Activated T-helper 1 cell treated with Interleukin-2 at 50 U/mL for 16 hours (primary cell): ENCODE results near the gene ZNF107.
A peak's percentile ranks its signal among the peaks of the same experiment; 100 is the strongest.

Experiments used
- DNase-seq: peaks from one replicate; pipeline ENCODE4 v3.0.0-alpha.2; 2020; ENCODE audit warnings: low read depth

ZNF107 gene

DNA sequence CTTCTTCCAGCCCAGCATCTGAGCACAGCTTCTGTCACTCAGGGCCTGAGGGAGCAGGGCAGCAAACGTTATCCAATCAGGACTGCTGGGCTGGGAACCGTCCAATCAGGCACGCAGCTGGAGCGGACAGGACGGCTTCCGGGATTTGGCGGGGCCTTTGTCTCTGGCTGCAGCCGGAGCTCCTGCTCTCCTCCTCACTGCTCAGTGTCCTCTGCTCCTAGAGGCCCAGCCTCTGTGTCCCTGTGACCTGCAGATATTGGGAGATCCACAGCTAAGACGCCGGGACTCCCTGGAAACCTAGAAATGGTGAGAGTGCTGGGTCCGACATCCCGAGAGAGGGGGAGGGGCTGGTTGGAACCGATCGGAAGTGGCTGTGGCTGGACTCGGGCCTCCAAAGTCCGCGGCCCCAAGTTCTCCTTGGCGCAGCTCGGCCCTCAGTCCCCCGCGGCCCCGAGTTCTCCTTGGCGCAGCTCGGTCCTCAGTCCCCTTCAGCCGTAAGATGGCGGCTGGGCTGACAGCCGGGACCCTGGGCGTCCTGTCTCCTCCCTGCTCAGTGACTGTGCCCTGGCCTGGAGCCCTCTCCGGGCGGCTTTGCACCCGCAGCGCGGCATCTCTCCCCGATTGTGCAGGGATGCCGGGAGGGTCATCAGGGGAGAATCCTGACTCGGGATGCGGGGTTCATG lies at the start of gene ZNF107:
ZNF107 (plus strand) TSS at position 154 of the 683 bp plus-strand sequence; CDS start at position 304, 150 bp downstream.
- peak; percentile 76 for DNase-seq

DNA sequence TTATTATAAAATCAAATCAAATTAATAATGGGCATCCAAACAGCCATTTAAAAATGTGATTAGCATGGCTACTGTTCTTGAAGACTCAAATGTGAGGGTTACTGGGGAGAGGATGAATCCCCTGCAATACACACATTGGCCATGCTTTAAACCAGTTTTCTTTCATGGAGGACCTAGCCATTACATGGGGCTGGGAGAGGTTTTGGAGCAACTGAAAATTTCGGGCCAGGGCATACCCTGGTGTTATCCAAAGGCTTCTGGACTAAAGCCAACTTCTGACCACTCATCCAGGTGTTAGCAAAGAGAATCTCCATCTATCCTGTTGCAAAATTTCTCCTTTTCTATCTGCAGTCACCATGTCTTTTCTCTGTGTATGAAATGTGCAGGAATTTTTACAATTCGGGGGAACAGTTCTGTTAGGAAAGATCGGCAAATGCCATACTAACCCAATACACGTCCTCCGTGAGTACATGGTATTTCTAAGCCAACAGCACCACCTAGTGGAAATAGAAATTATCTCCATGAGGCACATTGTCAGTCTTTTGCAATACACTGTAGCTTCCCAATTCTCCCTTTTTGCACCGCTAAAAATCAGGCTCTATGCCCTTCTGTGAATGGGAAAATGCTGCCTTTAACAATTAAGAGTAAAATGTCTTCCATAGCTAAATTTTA lies 47.0 kb upstream of the ZNF107 start:
- DNase-seq, result no peak

DNA sequence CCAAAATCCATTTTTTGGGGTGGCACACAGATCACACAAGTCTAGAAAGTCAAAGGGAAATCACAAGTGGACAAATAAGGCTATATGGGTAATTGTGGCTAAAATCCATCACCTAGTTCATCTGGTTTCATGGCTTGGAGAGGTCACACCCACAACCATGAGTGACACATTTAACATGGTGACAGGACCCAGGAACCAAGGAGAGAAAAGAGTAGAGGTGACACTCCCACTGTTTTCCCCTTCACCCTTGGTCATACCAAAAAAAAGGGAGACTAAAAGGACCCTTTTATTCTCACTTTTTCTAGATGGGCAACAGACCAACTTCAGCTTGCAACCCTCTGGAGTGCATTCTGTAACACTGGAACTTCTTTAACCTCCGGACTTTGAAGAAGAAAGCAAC lies 46.2 kb upstream of the ZNF107 start:
- DNase-seq, result no peak

GRCh38 chr7:64621656-64622055 lies 44.3 kb upstream of the ZNF107 start:
- no peak for DNase-seq

GRCh38 chr7:64625114-64626082 lies 40.5 kb upstream of the ZNF107 start:
- no peak for DNase-seq

GRCh38 chr7:64626083-64626469 lies 39.9 kb upstream of the ZNF107 start:
- DNase-seq, result no peak

DNA sequence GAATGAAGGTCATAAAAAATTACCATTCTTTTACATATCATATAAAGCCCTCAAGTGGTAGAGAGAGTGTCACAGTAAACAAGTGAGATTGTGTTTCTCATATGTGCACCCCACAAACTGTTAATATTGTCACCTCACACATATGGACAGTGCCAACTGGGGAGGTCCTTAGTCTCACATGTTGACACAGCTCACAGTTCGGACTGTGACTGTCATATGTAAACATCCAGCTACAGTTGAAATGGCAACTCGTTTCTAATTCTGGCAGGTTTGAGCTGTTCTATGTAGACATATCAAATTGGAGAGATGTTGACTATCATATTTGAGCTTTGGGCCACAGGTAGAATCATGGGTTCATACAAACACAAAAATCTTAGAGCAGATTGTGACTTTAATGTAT lies 39.4 kb upstream of the ZNF107 start:
- no peak for DNase-seq

DNA sequence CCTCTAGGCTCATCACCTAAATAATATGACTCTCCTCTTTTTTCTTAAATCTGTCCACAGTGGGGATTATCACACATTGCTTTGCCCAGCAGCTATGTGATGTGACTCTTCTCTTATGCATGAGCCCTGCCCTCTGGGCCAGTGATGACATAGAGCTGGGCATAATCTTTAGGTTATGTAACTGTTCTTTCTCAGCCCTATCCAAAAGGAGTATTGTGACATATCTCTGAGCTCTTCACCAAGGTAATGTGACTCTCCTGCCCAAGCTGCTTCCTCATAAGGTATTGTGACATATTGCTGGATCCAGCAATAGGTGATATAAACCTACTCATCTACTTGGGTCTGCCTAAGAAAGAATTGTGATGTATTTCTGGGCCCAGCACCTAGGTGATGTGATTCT lies 37.7 kb upstream of the ZNF107 start:
- DNase-seq, result no peak

- no peak for DNase-seq
Measured at GRCh38 chr7:64628721-64629120, 37.2 kb upstream of the ZNF107 start.

DNA sequence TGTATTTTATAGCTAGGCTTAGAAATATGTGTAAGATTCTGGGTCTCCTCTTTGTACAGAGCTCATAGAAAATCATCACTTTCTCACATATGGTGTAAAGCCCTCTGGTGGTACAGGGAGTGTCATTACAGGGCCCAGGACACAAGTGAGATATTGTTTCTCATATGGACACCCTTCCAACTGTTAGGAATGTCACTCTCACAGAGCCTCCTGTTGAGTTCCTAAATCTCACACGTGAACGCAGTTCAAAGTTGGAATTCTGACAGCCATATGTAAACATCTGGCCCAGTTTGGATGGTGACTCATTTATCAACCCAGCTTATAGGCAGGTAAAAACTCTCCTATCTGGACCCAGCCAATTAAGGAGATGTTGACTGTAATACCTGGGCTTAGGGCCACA lies 35.4 kb upstream of the ZNF107 start:
- DNase-seq, result no peak

DNA sequence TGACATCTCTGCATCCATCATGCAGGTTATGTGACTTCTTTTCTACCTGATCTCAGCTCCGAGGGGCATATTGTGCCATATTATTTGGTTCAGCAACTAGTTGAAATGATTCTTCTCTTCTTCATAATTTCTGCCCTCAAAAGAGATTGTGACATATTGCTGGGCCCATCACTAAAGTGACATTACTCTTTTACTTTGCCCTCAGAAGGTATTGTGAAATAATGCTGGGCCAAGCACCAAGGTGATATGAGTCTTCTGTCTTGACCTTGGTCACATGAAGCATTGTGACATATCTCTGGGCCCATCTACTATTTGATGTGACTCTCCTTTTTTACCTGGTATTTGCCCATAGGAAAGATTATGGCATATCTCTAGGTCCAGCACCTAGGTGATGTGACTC lies 33.9 kb upstream of the ZNF107 start:
- no peak for DNase-seq

DNA sequence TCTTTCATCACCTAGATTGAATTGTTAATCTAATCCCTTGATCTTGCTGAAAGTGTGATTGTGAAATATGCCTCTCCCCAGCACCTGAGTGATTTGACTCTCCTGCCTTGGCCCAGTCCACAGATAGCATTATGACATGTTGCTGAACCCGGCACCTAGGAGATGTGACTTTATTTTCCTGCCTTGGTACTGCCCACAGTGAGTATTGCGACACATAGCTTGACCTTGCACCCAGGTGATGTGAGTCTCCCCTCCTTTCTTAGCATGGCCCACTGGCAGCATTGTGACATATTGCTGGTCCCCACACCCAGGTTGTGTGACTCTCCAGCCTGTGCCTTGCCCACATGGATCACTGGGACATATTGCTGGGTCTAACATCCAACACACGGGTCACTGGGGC lies 32.5 kb upstream of the ZNF107 start:
- DNase-seq, result no peak

DNA sequence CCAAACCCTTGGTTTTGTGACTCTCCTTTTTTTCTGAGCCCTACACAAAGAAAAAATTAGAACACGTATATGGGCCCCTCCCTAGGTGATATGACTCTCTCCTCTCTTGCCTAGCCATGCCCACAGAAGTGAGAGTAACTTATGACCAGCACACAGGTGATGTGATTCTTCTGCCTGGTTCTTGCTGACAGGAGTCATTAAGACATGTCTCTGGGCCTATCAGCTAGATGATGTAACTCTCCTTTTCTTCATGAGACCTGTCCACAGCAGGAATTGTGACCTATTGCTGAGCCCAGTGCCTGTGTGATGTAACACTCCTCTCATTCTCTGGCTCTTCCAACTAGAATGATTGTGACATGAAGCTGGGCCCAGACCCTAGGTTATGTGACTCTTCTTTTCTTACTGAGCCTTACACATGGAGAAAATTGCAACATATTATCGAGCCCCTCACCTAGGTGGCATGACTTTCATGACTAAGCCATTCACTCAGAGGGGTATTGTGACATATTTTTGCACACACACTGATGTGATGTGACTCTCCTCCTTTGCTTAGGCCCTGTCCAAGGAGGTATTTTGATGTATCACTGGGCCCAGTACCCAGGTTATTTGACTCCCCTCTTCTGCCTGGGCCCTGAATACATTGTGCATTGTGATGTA lies 31.4 kb upstream of the ZNF107 start:
- no peak for DNase-seq

- DNase-seq, result no peak
Measured at GRCh38 chr7:64636386-64636785, 29.5 kb upstream of the ZNF107 start.

DNA sequence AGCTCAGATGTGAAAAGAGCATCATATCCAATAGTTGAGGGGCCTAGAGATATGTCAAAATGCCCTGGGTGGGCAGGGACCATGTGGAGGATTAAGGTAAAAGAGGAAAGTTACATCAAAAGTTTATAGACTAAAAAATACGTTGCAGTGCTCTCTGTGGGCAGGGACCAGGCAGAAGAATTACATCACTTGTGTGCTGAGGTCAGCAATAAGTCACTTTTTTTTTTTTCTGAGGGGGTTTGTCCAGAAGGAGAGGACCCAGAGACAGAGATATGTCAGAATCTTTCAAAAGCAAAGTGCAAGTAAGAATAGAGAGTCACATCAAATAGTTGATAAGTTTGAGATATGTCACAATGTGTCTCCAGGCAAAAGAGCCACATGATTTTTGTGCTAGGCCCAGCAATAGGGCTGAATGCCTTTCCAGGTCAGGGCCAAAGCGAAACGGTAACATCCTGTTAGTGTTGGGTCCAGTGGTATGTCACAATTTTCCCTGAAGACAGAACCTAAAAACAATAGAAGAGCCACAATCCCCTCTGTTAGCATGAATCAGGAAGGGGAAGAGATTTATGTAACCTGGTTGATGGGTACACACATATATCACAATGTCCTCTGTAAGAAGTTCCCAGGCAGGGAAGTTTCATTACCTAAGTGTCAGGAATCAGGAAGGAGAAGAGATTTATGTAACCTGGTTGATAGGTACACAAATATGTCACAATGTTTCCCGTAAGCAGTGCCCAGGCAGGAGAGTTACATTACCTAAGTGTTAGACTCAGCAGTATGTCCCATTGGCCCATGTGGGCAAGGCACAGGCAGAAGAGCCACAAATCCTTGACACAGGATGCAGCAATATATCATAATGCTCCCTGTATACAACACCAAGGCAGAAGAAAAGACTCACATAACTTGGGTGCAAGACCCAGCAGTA lies 28.1 kb upstream of the ZNF107 start:
- DNase-seq, result no peak

- no peak for DNase-seq
Measured at GRCh38 chr7:64638822-64639221, 27.1 kb upstream of the ZNF107 start.

DNA sequence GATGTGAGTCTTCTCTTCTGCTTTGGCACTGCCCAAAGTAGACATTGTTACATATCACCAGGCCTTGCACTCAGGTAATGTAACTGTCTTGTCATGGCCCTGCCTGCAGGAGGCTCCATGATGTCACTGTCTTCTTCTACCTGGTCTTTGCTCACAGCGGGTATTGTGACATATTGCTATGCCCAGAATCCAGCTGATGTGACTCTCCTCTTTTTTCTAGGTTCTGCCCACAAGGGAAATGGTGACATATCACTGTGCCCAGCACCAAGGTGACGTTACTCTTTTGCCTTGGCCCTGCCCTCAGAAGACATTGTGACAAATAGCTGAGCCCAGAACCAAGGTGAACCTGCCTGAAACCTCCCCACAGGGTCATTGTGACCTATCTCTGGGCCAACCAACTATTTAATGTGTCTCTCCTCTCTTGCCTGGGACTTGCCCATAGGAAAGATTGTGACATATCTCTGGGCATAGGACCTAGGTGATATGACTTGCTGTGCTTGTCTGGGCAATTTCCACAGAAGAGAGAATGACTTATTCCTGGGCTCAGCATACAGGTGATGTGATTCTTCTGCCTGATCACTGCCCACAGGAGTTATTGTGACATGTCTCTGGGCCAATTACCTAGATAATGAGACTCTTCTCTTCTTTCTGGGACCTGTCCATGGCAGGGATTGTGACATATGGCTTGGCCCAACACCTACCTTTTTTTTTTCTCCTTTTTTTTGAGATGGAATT lies 26.5 kb upstream of the ZNF107 start:
- no peak for DNase-seq

DNA sequence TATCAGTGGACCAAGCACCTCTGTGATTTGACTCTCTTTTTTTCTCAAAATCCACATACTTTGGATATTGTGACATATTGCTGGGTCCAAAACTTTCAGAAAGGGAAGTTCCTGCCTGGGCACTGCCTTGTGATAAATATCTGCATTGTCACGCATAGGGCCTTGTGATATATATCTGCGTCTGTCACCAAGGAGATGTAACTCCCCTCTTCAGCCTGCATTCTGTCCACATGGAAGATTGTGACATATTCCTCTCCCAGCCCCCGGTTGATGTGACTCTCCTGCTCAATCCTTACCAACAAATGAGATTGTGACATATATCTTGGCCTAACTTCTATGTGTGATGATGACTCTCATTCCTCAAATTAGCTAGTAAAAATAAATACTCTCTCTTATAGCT lies 25.4 kb upstream of the ZNF107 start:
- DNase-seq, result no peak

GRCh38 chr7:64642046-64642445 lies 23.9 kb upstream of the ZNF107 start:
- DNase-seq, result no peak

DNA sequence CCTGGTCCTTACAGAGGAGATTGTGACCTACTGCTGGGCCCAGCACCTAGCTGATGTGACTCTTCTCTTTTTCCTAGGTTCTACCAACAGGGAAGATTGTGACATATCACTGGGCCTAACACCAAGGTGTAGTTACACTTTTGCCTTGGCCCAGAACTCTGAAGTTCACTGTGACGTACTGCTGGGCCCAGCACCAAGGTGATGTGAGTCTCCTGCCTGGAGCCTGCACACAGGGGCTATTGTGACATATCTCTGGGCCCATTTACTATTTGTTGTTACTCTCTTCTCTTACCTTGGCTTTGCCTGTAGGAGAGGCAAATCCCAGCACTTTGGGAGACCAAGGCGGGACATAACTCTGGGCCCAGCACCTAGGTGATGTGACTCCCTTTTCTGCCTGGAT lies 23.1 kb upstream of the ZNF107 start:
- DNase-seq, result no peak
